Activated T-cell treated with anti-CD3 and anti-CD28 coated beads, Interleukin-2, amount 50 U/mL, for 4 hours (primary cell): ENCODE measurements around the gene CKAP4. TPM values are rescaled to one million over a fixed set of nuclear protein-coding genes. Genes with fewer than 3 reads are reported as not detected.

ENCODE experiments used
- ATAC-seq, 2 donors: fragments of 200-7000 bp; cut with Tn5 transposase; one replicate each; pipeline ENCODE4 v1.10.0; 2021
- DNase-seq: peaks from one replicate; pipeline ENCODE4 v3.0.0-alpha.2; 2020
- H3K27me3 Mint-ChIP-seq: one replicate; pipeline ENCODE4 v1.8.0; 2021; ENCODE audit warnings: low read depth, mixed read lengths
- H3K36me3 Mint-ChIP-seq: one replicate; pipeline ENCODE4 v1.8.0; 2022; ENCODE audit warnings: mixed read lengths; ENCODE audit not compliant: insufficient read depth
- H3K4me1 Mint-ChIP-seq: one replicate; pipeline ENCODE4 v1.8.0; 2021; ENCODE audit warnings: low read depth, mixed read lengths
- H3K4me3 Mint-ChIP-seq: one replicate; pipeline ENCODE4 v1.8.0; 2021; ENCODE audit warnings: mild to moderate bottlenecking, moderate library complexity, mixed read lengths
- H3K9me3 Mint-ChIP-seq: one replicate; pipeline ENCODE4 v1.8.0; 2021; ENCODE audit warnings: mixed read lengths
- total RNA-seq, 3 donors: library from RNA; stranded (reverse); gene quantifications; one replicate each; pipeline ENCODE4 v1.2.1, GENCODE V29; 2021

The CKAP4 gene
- total RNA-seq, 3 donors from 2014 or later = 10.5 to 13.5 (median 10.6) TPM

DNA sequence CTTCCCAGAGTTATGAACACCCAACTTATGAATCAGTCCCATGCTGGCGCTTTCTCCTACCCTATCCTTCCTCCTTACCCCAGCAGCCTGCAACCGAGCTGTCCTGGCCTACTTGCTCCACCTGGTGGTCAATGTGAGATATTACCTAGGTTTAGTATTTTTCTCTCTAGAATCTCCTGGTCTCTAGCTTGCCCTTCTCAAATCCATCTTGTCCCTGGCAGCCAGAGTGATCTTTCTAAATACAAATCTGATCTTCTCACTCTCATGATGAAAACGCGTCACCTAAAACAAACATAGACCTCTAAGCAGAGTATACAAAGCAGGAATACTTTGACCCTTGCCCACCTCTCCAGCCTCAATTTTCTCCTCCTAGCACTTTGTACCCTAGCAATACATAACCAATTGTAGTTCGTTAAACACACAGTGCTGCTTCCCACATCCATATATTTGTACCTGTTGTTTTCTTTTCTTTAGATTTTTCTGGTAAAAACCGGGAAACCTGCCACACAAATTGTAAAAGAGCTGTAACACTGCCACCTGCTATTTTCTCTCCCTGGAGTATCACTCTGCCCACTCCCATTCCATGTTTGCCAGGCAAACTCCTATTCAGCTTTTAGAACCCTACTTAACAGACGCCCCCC lies 34.8 kb upstream of the CKAP4 start:
- H3K4me3 Mint-ChIP-seq = no peak overlapping the region
- ATAC-seq (peak; percentile 73 to 76), DNase-seq (peak; percentile 37)
- peaks cover 8% of the 10 kb centered on the region for H3K27me3 Mint-ChIP-seq
- H3K4me1 Mint-ChIP-seq = peaks cover 5% of the 10 kb centered on the region
- peaks cover 12% of the 10 kb centered on the region for H3K9me3 Mint-ChIP-seq
- peaks cover 2% of the 10 kb centered on the region for H3K36me3 Mint-ChIP-seq

DNA sequence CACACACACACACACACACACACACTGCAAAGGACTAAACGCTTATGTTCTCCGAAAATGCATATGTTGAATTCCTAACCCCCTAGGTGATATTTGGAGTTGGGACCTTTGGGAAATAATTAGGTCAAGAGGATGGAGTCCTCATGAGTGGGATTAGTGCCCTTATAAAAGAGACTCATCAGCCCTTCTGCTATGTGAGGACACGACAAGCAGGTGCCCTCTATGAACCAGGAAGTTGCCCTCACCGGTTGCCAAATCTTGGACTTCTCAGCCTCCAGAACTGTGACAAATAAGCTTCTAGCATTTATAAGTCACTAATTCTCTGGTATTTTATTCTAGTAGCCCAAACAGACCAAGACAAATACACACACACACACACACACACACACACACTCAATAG lies 34.0 kb upstream of the CKAP4 start:
- ATAC-seq = no peak
- H3K36me3 Mint-ChIP-seq = peaks cover 2% of the 10 kb centered on the region
- H3K4me1 Mint-ChIP-seq = peaks cover 3% of the 10 kb centered on the region
- H3K27me3 Mint-ChIP-seq = peaks cover 8% of the 10 kb centered on the region
- H3K4me3 Mint-ChIP-seq = no peak overlapping the region
- peaks cover 12% of the 10 kb centered on the region for H3K9me3 Mint-ChIP-seq
- DNase-seq = no peak

GRCh38 chr12:106281056-106281782 lies 33.4 kb upstream of the CKAP4 start:
- Mint-ChIP-seq H3K4me3 (no peak overlapping the region), H3K4me1 (peaks cover 3% of the 10 kb centered on the region), H3K9me3 (peaks cover 12% of the 10 kb centered on the region), H3K27me3 (peaks cover 8% of the 10 kb centered on the region), H3K36me3 (peaks cover 2% of the 10 kb centered on the region)
- DNase-seq (no peak), ATAC-seq (no peak)

DNA sequence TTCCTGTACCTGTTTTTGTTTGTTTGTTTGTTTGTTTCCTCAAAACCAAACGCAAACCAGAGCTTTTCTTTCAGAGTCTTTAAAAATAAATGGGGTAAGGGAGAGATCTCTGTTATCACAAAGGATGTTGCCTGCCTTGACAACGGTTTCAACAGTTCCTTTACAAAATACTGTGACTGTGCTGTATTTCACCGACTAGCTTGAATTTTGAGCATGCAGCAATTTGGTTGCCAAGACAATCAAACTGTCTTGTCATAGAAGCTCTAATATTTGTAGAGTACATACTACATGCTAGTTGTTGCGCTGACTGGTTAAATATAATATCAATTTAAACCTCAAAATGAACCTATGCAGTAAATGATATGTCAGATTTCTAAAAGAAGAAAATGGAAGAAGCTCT lies 32.3 kb upstream of the CKAP4 start:
- ATAC-seq (no peak), DNase-seq (no peak)
- Mint-ChIP-seq H3K9me3 (peaks cover 12% of the 10 kb centered on the region), H3K4me3 (no peak overlapping the region), H3K36me3 (peaks cover 2% of the 10 kb centered on the region), H3K4me1 (peaks cover 3% of the 10 kb centered on the region), H3K27me3 (peaks cover 5% of the 10 kb centered on the region)

GRCh38 chr12:106276032-106276740 lies 28.4 kb upstream of the CKAP4 start:
- Mint-ChIP-seq H3K4me1 (no peaks in the 10 kb centered on the region), H3K36me3 (no peaks in the 10 kb centered on the region), H3K4me3 (no peak overlapping the region), H3K9me3 (peaks cover under 1% of the 10 kb centered on the region), H3K27me3 (no peaks in the 10 kb centered on the region)
- no peak for DNase-seq
- no peak for ATAC-seq

DNA sequence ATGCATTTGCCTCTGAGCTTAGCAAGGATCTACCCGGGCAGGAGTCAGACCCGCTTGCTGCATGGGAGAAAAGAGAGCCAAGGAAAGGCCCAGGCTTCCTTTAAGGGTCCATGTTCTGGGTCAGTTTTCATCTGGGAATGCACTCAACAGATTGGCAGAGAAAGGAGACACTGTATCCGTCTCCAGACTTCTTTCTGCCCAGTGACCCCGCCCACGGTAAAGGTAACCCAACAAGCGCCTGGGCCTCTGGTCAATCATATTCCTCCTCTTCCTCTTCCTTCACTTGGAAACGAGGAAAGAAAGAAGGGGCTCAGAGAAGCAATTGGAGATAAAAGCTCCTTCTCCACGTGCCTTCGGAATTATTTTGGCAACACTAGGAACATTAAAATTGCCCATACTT lies 27.6 kb upstream of the CKAP4 start:
- H3K36me3 Mint-ChIP-seq = no peaks in the 10 kb centered on the region
- no peak overlapping the region for H3K4me3 Mint-ChIP-seq
- no peaks in the 10 kb centered on the region for H3K27me3 Mint-ChIP-seq
- ATAC-seq = no peak
- DNase-seq = no peak
- H3K9me3 Mint-ChIP-seq = no peaks in the 10 kb centered on the region
- H3K4me1 Mint-ChIP-seq = no peaks in the 10 kb centered on the region

- no peaks in the 10 kb centered on the region for H3K27me3 Mint-ChIP-seq
- ATAC-seq = no peak
- DNase-seq = no peak
- no peaks in the 10 kb centered on the region for H3K36me3 Mint-ChIP-seq
- H3K4me3 Mint-ChIP-seq = no peak overlapping the region
- no peaks in the 10 kb centered on the region for H3K4me1 Mint-ChIP-seq
- H3K9me3 Mint-ChIP-seq = no peaks in the 10 kb centered on the region
Observed at GRCh38 chr12:106274575-106275121, 26.8 kb upstream of the CKAP4 start.

DNA sequence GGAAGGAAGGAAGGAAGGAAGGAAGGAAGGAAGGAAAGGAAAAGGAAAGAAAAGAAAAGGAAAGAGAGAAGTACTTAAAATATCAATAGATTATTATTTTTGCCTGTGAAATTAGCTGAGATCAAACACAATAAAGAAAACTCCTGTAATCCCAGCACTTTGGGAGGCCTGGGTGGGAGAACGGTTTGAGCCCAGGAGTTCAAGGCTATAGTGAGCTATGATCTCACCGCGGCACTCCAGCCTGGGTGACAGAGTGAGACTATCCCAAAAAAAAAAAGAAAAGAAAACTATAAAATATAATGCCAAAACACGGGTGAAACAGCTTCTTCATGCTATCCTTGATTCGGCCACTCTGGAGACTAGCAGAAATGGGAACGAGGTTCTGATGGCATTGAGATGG lies 26.2 kb upstream of the CKAP4 start:
- no peaks in the 10 kb centered on the region for H3K4me1 Mint-ChIP-seq
- ATAC-seq (no peak), DNase-seq (no peak)
- H3K9me3 Mint-ChIP-seq = no peaks in the 10 kb centered on the region
- H3K4me3 Mint-ChIP-seq = no peak overlapping the region
- no peaks in the 10 kb centered on the region for H3K27me3 Mint-ChIP-seq
- no peaks in the 10 kb centered on the region for H3K36me3 Mint-ChIP-seq

DNA sequence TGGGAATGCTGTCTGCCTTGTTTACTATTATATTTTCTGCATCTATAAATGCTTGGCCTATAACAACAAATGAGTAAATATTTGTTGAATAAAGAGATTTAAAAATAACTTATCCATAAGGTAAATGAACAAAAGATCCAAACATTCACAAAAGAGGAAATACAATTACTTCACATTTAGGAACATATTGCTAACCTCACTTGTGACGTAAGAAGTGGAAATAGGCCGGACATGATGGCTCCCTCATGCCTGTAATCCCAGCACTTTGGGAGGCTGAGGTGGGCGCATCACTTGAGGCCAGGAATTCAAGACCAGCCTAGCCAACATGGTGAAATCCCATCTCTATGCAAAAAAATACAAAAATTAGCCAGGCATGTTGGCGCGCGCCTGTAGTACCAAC lies 25.7 kb upstream of the CKAP4 start:
- Mint-ChIP-seq H3K4me3 (no peak overlapping the region), H3K36me3 (no peaks in the 10 kb centered on the region), H3K27me3 (no peaks in the 10 kb centered on the region), H3K9me3 (no peaks in the 10 kb centered on the region), H3K4me1 (peaks cover 1% of the 10 kb centered on the region)
- ATAC-seq = no peak
- DNase-seq = no peak

DNA sequence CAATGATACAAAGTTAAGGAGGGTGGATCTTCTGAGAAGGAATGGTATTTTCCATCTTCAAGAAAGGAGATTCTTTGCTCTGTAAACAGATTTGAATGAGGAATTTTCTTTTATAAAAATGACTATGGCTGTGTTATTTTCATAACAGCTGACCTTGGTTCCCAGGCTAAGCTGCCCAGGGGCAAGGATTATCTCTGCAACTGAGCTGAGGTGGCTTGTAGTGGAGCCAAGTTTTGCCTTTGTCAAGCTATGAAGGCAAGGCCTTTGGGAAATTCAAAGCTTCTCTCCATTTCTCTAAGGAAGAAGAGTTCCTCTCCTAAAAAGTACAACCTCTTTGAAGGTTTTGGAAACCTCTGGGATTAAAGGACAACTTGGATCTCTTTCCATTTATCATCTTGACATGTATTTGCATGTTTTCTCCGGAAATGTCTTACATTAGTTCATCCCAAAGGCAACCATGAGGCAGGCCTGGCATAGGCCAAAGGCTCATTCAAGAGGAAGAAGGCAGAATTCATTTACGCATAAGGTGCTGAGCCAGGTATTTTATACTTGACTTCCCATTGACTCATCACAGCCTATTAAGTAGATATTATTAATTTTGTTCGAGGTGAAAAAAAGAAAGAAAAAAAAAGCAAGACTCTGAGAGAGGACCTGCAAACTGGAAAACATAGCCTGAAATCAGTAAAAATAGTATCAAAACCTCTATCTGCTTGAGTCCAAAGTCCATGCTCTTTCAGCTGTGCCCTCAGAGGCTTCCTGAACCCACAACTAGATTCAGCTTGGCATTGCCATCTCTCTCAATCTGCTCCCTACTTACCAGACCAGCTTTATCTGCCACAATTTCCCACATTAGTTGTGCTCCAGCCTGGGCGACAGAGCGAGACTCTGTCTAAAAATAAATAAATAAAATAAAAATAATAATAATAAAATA lies 24.0 kb upstream of the CKAP4 start:
- DNase-seq (no peak), ATAC-seq (no peak)
- Mint-ChIP-seq H3K36me3 (no peaks in the 10 kb centered on the region), H3K9me3 (no peaks in the 10 kb centered on the region), H3K27me3 (peaks cover 2% of the 10 kb centered on the region), H3K4me3 (no peak overlapping the region), H3K4me1 (peaks cover 10% of the 10 kb centered on the region)

- Mint-ChIP-seq H3K9me3 (no peaks in the 10 kb centered on the region), H3K36me3 (no peaks in the 10 kb centered on the region), H3K4me1 (peaks cover 10% of the 10 kb centered on the region), H3K4me3 (no peak overlapping the region), H3K27me3 (peaks cover 2% of the 10 kb centered on the region)
- ATAC-seq = no peak
- DNase-seq = no peak
Observed at GRCh38 chr12:106269150-106269771, 21.4 kb upstream of the CKAP4 start.

DNA sequence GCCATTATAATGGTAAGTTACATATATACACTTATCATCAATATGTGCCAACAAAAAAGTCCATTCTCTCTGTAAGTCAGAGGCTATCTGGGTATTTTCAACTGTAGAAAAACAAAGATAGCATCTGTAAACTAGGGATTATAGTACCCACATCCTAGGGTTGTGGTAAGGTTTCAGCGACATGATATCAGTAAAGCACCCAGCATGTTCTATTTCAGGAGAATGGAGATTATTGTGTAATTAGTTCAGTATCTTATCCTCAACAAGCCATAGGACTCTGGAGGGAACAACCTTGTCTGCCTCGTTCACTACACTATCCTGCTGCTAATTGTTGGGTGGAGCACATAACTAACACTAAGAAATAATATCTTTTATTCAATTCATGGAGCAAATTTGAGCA lies 19.7 kb upstream of the CKAP4 start:
- DNase-seq = no peak
- no peak overlapping the region for H3K4me3 Mint-ChIP-seq
- H3K9me3 Mint-ChIP-seq = no peaks in the 10 kb centered on the region
- peaks cover 4% of the 10 kb centered on the region for H3K27me3 Mint-ChIP-seq
- H3K4me1 Mint-ChIP-seq = peaks cover 10% of the 10 kb centered on the region
- no peaks in the 10 kb centered on the region for H3K36me3 Mint-ChIP-seq
- no peak for ATAC-seq

DNA sequence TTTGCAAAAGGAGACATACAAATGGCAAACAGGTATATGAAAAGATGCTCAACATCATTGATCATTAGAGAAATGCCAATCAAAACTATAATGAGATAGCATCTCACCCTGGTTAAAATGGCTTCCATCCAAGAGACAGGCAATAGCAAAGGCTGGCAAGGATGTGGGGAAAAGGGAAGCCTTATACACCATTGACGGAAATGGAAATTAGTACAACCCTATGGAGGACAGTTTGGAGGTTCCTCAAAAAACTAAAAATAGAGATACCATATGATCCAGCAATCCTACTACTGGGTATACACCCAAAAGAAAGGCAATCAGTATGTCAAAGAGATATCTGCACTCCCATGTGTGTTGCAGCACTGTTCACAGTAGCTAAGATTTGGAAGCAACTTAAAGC lies 17.3 kb upstream of the CKAP4 start:
- H3K4me3 Mint-ChIP-seq = no peak overlapping the region
- peaks cover 4% of the 10 kb centered on the region for H3K27me3 Mint-ChIP-seq
- no peaks in the 10 kb centered on the region for H3K36me3 Mint-ChIP-seq
- no peak for ATAC-seq
- DNase-seq = no peak
- H3K4me1 Mint-ChIP-seq = peaks cover 10% of the 10 kb centered on the region
- H3K9me3 Mint-ChIP-seq = no peaks in the 10 kb centered on the region
